Type B pancreatic cell (in vitro differentiated cells): ENCODE results near the gene MRC2. TPM values are rescaled to one million over a fixed set of nuclear protein-coding genes. Genes with fewer than 3 reads are reported as not detected.

ENCODE experiments used
- DNase-seq: peaks from one replicate; pipeline ENCODE4 v3.0.0; 2021; ENCODE audit warnings: mixed read lengths; ENCODE audit not compliant: unreplicated experiment; ENCODE audit errors: extremely low spot score
- H3K27ac Mint-ChIP-seq: 2 replicates; pipeline ENCODE4 v1.8.0; 2021; ENCODE audit warnings: mild to moderate bottlenecking, mixed read lengths
- H3K27me3 Mint-ChIP-seq: 2 replicates; pipeline ENCODE4 v1.8.0; 2021; ENCODE audit warnings: mixed read lengths
- H3K36me3 Mint-ChIP-seq: 2 replicates; pipeline ENCODE4 v1.8.0; 2021; ENCODE audit warnings: mixed read lengths
- H3K4me1 Mint-ChIP-seq: one replicate; pipeline ENCODE4 v1.8.0; 2021; ENCODE audit warnings: mixed read lengths; ENCODE audit not compliant: unreplicated experiment
- H3K4me3 Mint-ChIP-seq: 2 replicates; pipeline ENCODE4 v1.8.0; 2021; ENCODE audit warnings: mild to moderate bottlenecking, mixed read lengths
- H3K9me3 Mint-ChIP-seq: 2 replicates; pipeline ENCODE4 v1.8.0; 2021; ENCODE audit warnings: mixed read lengths
- total RNA-seq: library from RNA; stranded (reverse); gene quantifications from 2 replicates; pipeline ENCODE4 v1.2.1, GENCODE V29; 2021; ENCODE audit warnings: low replicate concordance
- TF ChIP-seq, protein P1 (sequence below): fragments of 200-600 bp; sonication (generic); conservative IDR thresholded peaks from 2 replicates; pipeline ENCODE4 v1.5.0; 2021; ENCODE audit warnings: antibody characterized with exemption, mild to moderate bottlenecking

The MRC2 gene
- total RNA-seq, 1 donor from 2014 or later, result 52.7 TPM

DNA sequence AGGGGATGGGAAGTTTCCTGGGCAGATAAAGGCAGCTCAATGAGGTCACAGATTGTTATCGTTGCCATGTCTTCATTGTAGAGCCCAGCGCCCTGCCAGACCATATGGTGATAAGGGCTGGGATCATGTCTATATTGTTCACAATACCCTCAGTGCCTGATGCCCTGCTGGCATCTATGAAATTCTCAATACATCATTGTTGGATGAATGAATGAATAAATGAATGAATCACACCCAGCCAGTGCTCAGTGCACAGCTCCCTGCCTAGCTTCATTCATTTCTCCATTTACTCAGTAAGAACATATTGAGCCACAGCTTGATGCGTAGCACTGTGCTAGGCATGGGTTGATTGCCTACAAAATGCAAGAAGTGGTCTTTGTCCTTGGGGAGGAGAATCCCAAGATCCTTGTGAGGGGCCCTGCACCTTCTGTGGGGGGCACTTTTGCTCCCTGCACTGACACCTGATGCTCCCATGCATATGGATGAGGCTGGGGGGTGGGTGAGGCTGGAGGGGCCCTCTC lies 29.7 kb downstream of the MRC2 start:
- Mint-ChIP-seq H3K4me1 (peaks cover 25% of the 10 kb centered on the region), H3K9me3 (peaks cover 8% of the 10 kb centered on the region), H3K4me3 (no peak overlapping the region), H3K36me3 (peaks cover 3% of the 10 kb centered on the region), H3K27ac (no peak overlapping the region), H3K27me3 (no peaks in the 10 kb centered on the region)
- no peak for DNase-seq
- TF ChIP-seq, protein P1, sequence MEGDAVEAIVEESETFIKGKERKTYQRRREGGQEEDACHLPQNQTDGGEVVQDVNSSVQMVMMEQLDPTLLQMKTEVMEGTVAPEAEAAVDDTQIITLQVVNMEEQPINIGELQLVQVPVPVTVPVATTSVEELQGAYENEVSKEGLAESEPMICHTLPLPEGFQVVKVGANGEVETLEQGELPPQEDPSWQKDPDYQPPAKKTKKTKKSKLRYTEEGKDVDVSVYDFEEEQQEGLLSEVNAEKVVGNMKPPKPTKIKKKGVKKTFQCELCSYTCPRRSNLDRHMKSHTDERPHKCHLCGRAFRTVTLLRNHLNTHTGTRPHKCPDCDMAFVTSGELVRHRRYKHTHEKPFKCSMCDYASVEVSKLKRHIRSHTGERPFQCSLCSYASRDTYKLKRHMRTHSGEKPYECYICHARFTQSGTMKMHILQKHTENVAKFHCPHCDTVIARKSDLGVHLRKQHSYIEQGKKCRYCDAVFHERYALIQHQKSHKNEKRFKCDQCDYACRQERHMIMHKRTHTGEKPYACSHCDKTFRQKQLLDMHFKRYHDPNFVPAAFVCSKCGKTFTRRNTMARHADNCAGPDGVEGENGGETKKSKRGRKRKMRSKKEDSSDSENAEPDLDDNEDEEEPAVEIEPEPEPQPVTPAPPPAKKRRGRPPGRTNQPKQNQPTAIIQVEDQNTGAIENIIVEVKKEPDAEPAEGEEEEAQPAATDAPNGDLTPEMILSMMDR, result no peak

DNA sequence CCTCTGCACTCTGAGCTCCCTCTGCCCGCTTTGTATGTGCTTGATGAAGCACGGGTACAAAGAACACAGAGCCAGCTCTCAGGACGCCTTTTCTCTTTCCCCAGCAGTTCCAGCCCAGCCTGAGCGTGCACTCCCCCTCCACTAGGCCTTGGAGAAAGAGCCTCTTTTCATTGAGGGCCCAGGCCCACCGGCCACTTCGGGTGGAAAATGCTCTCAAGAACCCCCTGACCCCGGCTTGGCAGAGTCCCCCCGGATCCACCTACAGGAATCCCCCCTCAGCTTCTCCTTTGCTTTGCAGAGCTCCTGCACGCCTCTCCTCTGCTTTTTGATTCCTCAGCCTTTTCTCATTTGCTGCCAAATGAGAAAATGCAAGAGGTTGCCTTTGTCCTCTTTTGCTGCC lies 30.2 kb downstream of the MRC2 start:
- H3K4me1 Mint-ChIP-seq, result peaks cover 24% of the 10 kb centered on the region
- H3K27ac Mint-ChIP-seq, result no peak overlapping the region
- peaks cover 8% of the 10 kb centered on the region for H3K9me3 Mint-ChIP-seq
- H3K4me3 Mint-ChIP-seq, result no peak overlapping the region
- TF ChIP-seq, protein P1, result no peak
- no peak for DNase-seq
- no peaks in the 10 kb centered on the region for H3K27me3 Mint-ChIP-seq
- peaks cover 3% of the 10 kb centered on the region for H3K36me3 Mint-ChIP-seq

DNA sequence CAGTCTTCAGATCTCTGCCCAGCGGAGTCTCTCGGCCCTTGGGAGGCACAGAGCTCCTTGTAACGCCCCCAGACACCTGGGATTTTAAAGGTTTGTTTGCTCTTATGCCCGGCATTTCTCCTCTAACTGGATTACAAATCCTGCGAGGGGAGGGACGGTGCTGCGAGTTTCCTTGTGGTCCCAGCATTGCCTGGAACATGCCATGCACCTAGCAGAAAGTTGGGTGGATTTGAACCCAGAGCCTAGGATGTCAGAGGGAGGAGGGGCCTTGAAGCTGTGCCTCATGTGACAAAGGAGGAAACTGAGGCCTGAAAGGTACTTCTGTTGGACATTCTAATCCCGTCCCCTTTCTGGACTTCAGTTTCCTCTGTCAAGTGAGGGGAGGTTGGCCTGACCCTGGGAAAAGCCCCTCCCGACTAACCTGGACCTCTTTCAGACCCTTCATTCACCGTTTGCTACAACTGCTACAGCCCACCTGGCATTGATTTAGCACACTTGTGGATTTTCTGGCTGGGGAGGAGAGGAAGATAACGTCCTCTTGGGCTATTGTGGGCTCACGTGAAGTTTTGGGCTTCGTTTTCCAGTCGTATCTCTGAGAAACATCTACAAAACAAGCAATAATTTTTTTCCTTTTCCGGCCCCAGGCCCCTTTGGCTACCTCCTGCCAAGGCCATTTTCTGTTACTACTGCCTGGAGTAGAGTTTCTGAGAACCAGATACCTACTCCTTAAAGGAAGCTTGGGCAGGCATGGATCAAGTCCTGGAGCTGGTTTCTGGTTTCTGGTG lies 30.9 kb downstream of the MRC2 start:
- Mint-ChIP-seq H3K27ac (no peak overlapping the region), H3K4me1 (peaks cover 19% of the 10 kb centered on the region), H3K36me3 (peaks cover 4% of the 10 kb centered on the region), H3K4me3 (no peak overlapping the region), H3K27me3 (no peaks in the 10 kb centered on the region), H3K9me3 (peaks cover 8% of the 10 kb centered on the region)
- DNase-seq, result no peak
- TF ChIP-seq, protein P1, result no peak

DNA sequence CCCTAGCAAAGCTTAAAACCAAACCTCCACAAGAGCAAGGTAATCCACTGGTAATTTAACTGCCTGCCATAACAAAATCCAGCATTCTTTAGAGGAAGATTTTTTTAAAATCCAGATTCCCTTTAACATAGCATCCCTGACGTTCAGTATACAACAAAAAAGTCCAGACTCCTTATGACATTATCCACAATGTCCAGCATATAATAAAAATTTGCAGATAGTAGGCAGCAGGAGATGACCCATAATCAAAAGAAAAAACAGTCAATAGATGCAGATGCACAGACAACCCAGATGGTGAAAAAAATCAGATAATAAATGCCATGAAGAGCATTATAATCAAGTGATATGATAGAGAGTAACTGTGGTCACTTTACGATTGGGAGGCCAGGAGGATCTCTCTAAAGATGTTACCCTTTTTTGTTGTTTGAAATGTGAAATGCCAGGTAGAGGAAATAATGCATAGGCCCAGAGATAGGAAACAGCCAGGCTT lies 33.2 kb downstream of the MRC2 start:
- TF ChIP-seq, protein P1, result no peak
- Mint-ChIP-seq H3K4me1 (peaks cover 8% of the 10 kb centered on the region), H3K9me3 (peaks cover 8% of the 10 kb centered on the region), H3K27me3 (no peaks in the 10 kb centered on the region), H3K4me3 (no peak overlapping the region), H3K27ac (no peak overlapping the region), H3K36me3 (peaks cover 8% of the 10 kb centered on the region)
- DNase-seq, result no peak

DNA sequence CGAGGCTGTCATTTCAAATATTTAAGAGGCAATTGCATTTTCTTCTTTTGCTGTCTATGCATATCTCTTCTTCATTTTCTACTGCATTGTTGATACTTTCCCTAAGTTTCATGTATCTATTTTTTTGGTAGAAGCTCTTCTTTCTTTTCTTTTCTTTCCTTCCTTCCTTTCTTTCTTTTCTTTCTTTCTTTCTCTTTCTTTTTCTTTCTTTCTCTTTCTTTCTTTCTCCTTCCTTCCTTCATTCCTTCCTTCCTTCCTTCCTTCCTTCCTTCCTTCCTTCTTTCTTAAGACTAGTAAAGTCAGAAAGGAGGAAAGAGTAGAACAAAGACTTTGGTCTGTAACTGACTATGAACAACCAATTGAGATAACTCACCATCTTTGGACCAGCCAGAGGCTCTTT lies 33.9 kb downstream of the MRC2 start:
- peaks cover 8% of the 10 kb centered on the region for H3K36me3 Mint-ChIP-seq
- no peak for DNase-seq
- peaks cover 8% of the 10 kb centered on the region for H3K9me3 Mint-ChIP-seq
- no peak overlapping the region for H3K4me3 Mint-ChIP-seq
- H3K27me3 Mint-ChIP-seq, result no peaks in the 10 kb centered on the region
- TF ChIP-seq, protein P1, result no peak
- H3K4me1 Mint-ChIP-seq, result peaks cover 8% of the 10 kb centered on the region
- H3K27ac Mint-ChIP-seq, result no peak overlapping the region
